PFSK-1 (cell line): ENCODE measurements around the gene TAC3.

Experiments used
- FOXP2 ChIP-seq: optimal IDR thresholded peaks from 2 replicates; pipeline ENCODE3; 2011; ENCODE audit warnings: borderline replicate concordance, control low read depth, inconsistent platforms; ENCODE audit not compliant: insufficient read depth; ENCODE audit errors: extremely low read length, extremely low read depth
- POLR2AphosphoS5 ChIP-seq: IDR thresholded peaks from 2 replicates; pipeline ENCODE4 v1.6.1; 2012; ENCODE audit warnings: low read depth, mild to moderate bottlenecking, control low read depth, low read length, moderate library complexity
- REST ChIP-seq, 2 experiments: IDR thresholded peaks; 2 replicates each; pipeline versions ENCODE4 v1.6.1 to v1.8.0; 2011 to 2012; ENCODE audit warnings: low read depth in 2 of 2, low read length in 2 of 2, control low read depth in 1 of 2, inconsistent platforms in 1 of 2, mild to moderate bottlenecking in 1 of 2, moderate library complexity in 1 of 2; ENCODE audit not compliant: insufficient read depth in 1 of 2
- SIN3A ChIP-seq: IDR thresholded peaks from 2 replicates; pipeline ENCODE4 v1.6.1; 2012; ENCODE audit warnings: mild to moderate bottlenecking, low read length, moderate library complexity, borderline replicate concordance; ENCODE audit not compliant: insufficient read depth
- TAF1 ChIP-seq: IDR thresholded peaks from 2 replicates; pipeline ENCODE4 v1.6.1; 2012; ENCODE audit warnings: low read length, control low read depth, borderline replicate concordance; ENCODE audit not compliant: insufficient read depth

TAC3 gene

GRCh38 chr12:56995930-56996496 lies 20.3 kb downstream of the TAC3 start:
- TF ChIP-seq SIN3A (no peak), REST (IDR thresholded peaks at IDR 0.05; ENCODE audit: insufficient read depth in 1 of 2, low read depth in 2 of 2, low read length in 2 of 2) (no peak), FOXP2 (no peak)

- TF ChIP-seq REST (IDR thresholded peaks at IDR 0.05; ENCODE audit: insufficient read depth in 1 of 2, low read depth in 2 of 2, low read length in 2 of 2): no peak
- TF ChIP-seq POLR2AphosphoS5: no peak
- no peak for TF ChIP-seq TAF1
- TF ChIP-seq FOXP2: no peak
- no peak for TF ChIP-seq SIN3A
Observed at GRCh38 chr12:56995201-56995929, 21.0 kb downstream of the TAC3 start.

GRCh38 chr12:56994231-56994746 lies 22.0 kb downstream of the TAC3 start:
- no peak for TF ChIP-seq FOXP2

GRCh38 chr12:56993346-56993745 lies 23.0 kb downstream of the TAC3 start:
- no peak for TF ChIP-seq REST (IDR thresholded peaks at IDR 0.05; ENCODE audit: insufficient read depth in 1 of 2, low read depth in 2 of 2, low read length in 2 of 2)
- no peak for TF ChIP-seq TAF1
- TF ChIP-seq SIN3A: no peak
- no peak for TF ChIP-seq POLR2AphosphoS5
- TF ChIP-seq FOXP2: no peak

GRCh38 chr12:56991319-56992246 lies 24.7 kb downstream of the TAC3 start:
- TF ChIP-seq TAF1 (no peak), POLR2AphosphoS5 (no peak), SIN3A (no peak), FOXP2 (no peak), REST (IDR thresholded peaks at IDR 0.05; ENCODE audit: insufficient read depth in 1 of 2, low read depth in 2 of 2, low read length in 2 of 2) (no peak)
